Breast epithelium (tissue), 3 donors: ENCODE data around the gene ATP2B2.

Source experiments
- POLR2AphosphoS5 ChIP-seq, 3 donors: sonication (generic); formaldehyde crosslinking; IDR thresholded peaks; one replicate each; pipeline ENCODE4 v1.6.1; 2017; ENCODE audit warnings: antibody characterized with exemption in 3 of 3
- TF ChIP-seq, protein P1 (sequence below), 3 donors: fragments of 450-650 bp; IDR thresholded peaks; one replicate each; pipeline ENCODE4 v1.5.1; 2016 to 2017; ENCODE audit warnings: antibody characterized with exemption in 3 of 3, mild to moderate bottlenecking in 3 of 3, moderate library complexity in 3 of 3

- TF ChIP-seq, protein P1, sequence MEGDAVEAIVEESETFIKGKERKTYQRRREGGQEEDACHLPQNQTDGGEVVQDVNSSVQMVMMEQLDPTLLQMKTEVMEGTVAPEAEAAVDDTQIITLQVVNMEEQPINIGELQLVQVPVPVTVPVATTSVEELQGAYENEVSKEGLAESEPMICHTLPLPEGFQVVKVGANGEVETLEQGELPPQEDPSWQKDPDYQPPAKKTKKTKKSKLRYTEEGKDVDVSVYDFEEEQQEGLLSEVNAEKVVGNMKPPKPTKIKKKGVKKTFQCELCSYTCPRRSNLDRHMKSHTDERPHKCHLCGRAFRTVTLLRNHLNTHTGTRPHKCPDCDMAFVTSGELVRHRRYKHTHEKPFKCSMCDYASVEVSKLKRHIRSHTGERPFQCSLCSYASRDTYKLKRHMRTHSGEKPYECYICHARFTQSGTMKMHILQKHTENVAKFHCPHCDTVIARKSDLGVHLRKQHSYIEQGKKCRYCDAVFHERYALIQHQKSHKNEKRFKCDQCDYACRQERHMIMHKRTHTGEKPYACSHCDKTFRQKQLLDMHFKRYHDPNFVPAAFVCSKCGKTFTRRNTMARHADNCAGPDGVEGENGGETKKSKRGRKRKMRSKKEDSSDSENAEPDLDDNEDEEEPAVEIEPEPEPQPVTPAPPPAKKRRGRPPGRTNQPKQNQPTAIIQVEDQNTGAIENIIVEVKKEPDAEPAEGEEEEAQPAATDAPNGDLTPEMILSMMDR (IDR thresholded peaks at IDR 0.05) = no peak
- TF ChIP-seq POLR2AphosphoS5 (IDR thresholded peaks at IDR 0.05) = no peak
Observed at GRCh38 chr3:10397879-10398278, 107.5 kb downstream of the ATP2B2 start.
